HepG2 (cell line): ENCODE data around the gene UXS1. TPM values are rescaled to one million over a fixed set of nuclear protein-coding genes. Genes with fewer than 3 reads are reported as not detected.
A peak's percentile ranks its signal among the peaks of the same experiment; 100 is the strongest.

Experiments
- AHDC1 ChIP-seq: sonication (generic); formaldehyde crosslinking; IDR thresholded peaks from 2 replicates; pipeline ENCODE4 v1.5.1; 2020; ENCODE audit warnings: mild to moderate bottlenecking, missing genetic modification reagents, borderline replicate concordance
- ARHGAP35 ChIP-seq: sonication (generic); formaldehyde crosslinking; IDR thresholded peaks from 2 replicates; pipeline ENCODE4 v1.9.0; 2022; ENCODE audit warnings: mild to moderate bottlenecking, inconsistent platforms, moderate library complexity, missing genetic modification reagents, borderline replicate concordance
- JUN ChIP-seq: sonication (generic); formaldehyde crosslinking; IDR thresholded peaks from 2 replicates; pipeline ENCODE4 v1.4.0; 2020; ENCODE audit warnings: mild to moderate bottlenecking, missing genetic modification reagents
- KDM5B ChIP-seq: sonication (generic); formaldehyde crosslinking; IDR thresholded peaks from 2 replicates; pipeline ENCODE4 v1.4.0; 2020; ENCODE audit warnings: missing genetic modification reagents, mild to moderate bottlenecking, borderline replicate concordance
- MAX ChIP-seq: IDR thresholded peaks from 2 replicates; pipeline ENCODE4 v1.6.1; 2012; ENCODE audit warnings: inconsistent platforms
- MAZ ChIP-seq, 2 experiments: sonication (generic) in 1 of 2; formaldehyde crosslinking in 1 of 2; IDR thresholded peaks; 2 replicates each; pipeline versions ENCODE4 v1.5.0 to v1.6.1; 2012 to 2020; ENCODE audit warnings: low read depth in 2 of 2, mild to moderate bottlenecking in 2 of 2, borderline replicate concordance in 1 of 2, improper control_type of control experiment in 1 of 2, low read length in 1 of 2, missing genetic modification reagents in 1 of 2, moderate library complexity in 1 of 2
- MXI1 ChIP-seq: IDR thresholded peaks from 3 replicates; pipeline ENCODE4 v1.6.1; 2012; ENCODE audit warnings: low read depth, low read length, inconsistent platforms, borderline replicate concordance
- MZF1 ChIP-seq: sonication (generic); formaldehyde crosslinking; IDR thresholded peaks from 2 replicates; pipeline ENCODE4 v1.8.1; 2023; ENCODE audit warnings: mild to moderate bottlenecking, missing genetic modification reagents, borderline replicate concordance
- SETDB1 ChIP-seq: sonication (generic); formaldehyde crosslinking; IDR thresholded peaks from 2 replicates; pipeline ENCODE4 v1.5.1; 2020; ENCODE audit warnings: missing genetic modification reagents, mild to moderate bottlenecking, borderline replicate concordance
- SMAD3 ChIP-seq: sonication (generic); formaldehyde crosslinking; IDR thresholded peaks from 2 replicates; pipeline ENCODE4 v1.4.0; 2020; ENCODE audit warnings: missing genetic modification reagents
- SP4 ChIP-seq: sonication (generic); formaldehyde crosslinking; IDR thresholded peaks from 2 replicates; pipeline ENCODE4 v1.8.1; 2023; ENCODE audit warnings: mild to moderate bottlenecking, missing genetic modification reagents
- TEAD3 ChIP-seq: optimal IDR thresholded peaks from 2 replicates; pipeline ENCODE3; 2016; ENCODE audit warnings: borderline replicate concordance
- ZBTB3 ChIP-seq: sonication (generic); formaldehyde crosslinking; IDR thresholded peaks from 2 replicates; pipeline ENCODE4 v1.4.0; 2020; ENCODE audit warnings: low read depth, mild to moderate bottlenecking, moderate library complexity, missing genetic modification reagents, borderline replicate concordance
- ZNF296 ChIP-seq: sonication (generic); formaldehyde crosslinking; conservative IDR thresholded peaks from 2 replicates; pipeline ENCODE4 v1.5.0; 2020; ENCODE audit warnings: mild to moderate bottlenecking, missing genetic modification reagents
- ZNF879 ChIP-seq: sonication (generic); formaldehyde crosslinking; IDR thresholded peaks from 2 replicates; pipeline ENCODE4 v1.8.1; 2023; ENCODE audit warnings: missing genetic modification reagents
- polyA plus RNA-seq, 8 experiments: library from polyadenylated mRNA; depleted of rRNA in 3 of 8; stranded (reverse) in 7 of 8; unstranded in 1 of 8; fragments of >200 nt; fragmentation: Illumina TruSeq in 4 of 8; extraction: Trizol in 4 of 8; gene quantifications; 2 replicates each; pipeline versions ENCODE4 v1.2.1 to v1.2.3, GENCODE V29; 2011 to 2016; ENCODE audit warnings: low read depth in 4 of 8, missing spikeins in 1 of 8, mixed read lengths in 1 of 8; ENCODE audit not compliant: insufficient read depth in 1 of 8
- total RNA-seq, 5 experiments: library from RNA; depleted of rRNA; stranded (reverse); fragments of >200 nt; fragmentation: Illumina TruSeq; extraction: Trizol; gene quantifications; 2 replicates each; pipeline ENCODE4 v1.2.3, GENCODE V29; 2016; ENCODE audit warnings: low read depth in 1 of 5
- TF ChIP-seq, protein P1 (sequence below): sonication (generic); formaldehyde crosslinking; IDR thresholded peaks from 2 replicates; pipeline ENCODE4 v1.4.0; 2020; ENCODE audit warnings: missing genetic modification reagents, mild to moderate bottlenecking, borderline replicate concordance

Gene UXS1
- total and polyA plus RNA-seq, 2 of the 13 experiments (the other 11 are each of a cell fraction or from before 2014, with no cell fraction given) = 53.3 to 110 TPM

GRCh38 chr2:106124905-106125549 is 69.1 kb downstream of the UXS1 start (continued):
- TF ChIP-seq MAZ (IDR thresholded peaks at IDR 0.05; ENCODE audit: borderline replicate concordance, low read depth, low read length) (peak; percentile 22; the same call in 1 of the 2 replicates), MAZ (CRISPR knock-in tag; IDR thresholded peaks at IDR 0.05; ENCODE audit: low read depth) (no peak), MXI1 (peak; percentile 78; the same call in 1 of the 3 replicates), KDM5B (CRISPR knock-in tag) (peak; percentile 47; the same call in 1 of the 2 replicates), AHDC1 (CRISPR knock-in tag) (0 out of 2 replicates have a peak, but pooled peaks have one; percentile 38), SMAD3 (0 out of 2 replicates have a peak, but pooled peaks have one; percentile 24), MAX (peak; percentile 60; the same call in 1 of the 2 replicates), MZF1 (CRISPR knock-in tag) (no peak), SETDB1 (CRISPR knock-in tag) (0 out of 2 replicates have a peak, but pooled peaks have one; percentile 47), ZBTB3 (CRISPR knock-in tag) (0 out of 2 replicates have a peak, but pooled peaks have one; percentile 26), JUN (CRISPR knock-in tag) (peak; percentile 48; the same call in 1 of the 2 replicates), ARHGAP35 (CRISPR knock-in tag) (no peak), ZNF879 (CRISPR knock-in tag) (no peak), TEAD3 (CRISPR knock-in tag) (peak; percentile 48), SP4 (no peak), ZNF296 (no peak)
- TF ChIP-seq, protein P1, sequence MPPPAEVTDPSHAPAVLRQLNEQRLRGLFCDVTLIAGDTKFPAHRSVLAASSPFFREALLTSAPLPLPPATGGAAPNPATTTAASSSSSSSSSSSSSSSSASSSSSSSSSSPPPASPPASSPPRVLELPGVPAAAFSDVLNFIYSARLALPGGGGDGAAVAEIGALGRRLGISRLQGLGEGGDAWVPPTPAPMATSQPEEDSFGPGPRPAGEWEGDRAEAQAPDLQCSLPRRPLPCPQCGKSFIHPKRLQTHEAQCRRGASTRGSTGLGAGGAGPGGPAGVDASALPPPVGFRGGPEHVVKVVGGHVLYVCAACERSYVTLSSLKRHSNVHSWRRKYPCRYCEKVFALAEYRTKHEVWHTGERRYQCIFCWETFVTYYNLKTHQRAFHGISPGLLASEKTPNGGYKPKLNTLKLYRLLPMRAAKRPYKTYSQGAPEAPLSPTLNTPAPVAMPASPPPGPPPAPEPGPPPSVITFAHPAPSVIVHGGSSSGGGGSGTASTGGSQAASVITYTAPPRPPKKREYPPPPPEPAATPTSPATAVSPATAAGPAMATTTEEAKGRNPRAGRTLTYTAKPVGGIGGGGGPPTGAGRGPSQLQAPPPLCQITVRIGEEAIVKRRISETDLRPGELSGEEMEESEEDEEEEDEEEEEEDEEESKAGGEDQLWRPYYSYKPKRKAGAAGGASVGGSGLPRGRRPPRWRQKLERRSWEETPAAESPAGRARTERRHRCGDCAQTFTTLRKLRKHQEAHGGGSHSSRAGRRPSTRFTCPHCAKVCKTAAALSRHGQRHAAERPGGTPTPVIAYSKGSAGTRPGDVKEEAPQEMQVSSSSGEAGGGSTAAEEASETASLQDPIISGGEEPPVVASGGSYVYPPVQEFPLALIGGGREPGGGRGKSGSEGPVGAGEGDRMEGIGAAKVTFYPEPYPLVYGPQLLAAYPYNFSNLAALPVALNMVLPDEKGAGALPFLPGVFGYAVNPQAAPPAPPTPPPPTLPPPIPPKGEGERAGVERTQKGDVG = peak; percentile 92; the same call in 1 of the 2 replicates
